Measurements from ENCODE around the gene LRRN2. TPM values are rescaled to one million over a fixed set of nuclear protein-coding genes. Genes with fewer than 3 reads are reported as not detected.

The LRRN2 gene
- total and polyA plus RNA-seq, 9 of the 15 experiments (the other 6 are each of a cell fraction or from before 2014, with no cell fraction given) = 0.05 TPM; not detected in 8

DNA sequence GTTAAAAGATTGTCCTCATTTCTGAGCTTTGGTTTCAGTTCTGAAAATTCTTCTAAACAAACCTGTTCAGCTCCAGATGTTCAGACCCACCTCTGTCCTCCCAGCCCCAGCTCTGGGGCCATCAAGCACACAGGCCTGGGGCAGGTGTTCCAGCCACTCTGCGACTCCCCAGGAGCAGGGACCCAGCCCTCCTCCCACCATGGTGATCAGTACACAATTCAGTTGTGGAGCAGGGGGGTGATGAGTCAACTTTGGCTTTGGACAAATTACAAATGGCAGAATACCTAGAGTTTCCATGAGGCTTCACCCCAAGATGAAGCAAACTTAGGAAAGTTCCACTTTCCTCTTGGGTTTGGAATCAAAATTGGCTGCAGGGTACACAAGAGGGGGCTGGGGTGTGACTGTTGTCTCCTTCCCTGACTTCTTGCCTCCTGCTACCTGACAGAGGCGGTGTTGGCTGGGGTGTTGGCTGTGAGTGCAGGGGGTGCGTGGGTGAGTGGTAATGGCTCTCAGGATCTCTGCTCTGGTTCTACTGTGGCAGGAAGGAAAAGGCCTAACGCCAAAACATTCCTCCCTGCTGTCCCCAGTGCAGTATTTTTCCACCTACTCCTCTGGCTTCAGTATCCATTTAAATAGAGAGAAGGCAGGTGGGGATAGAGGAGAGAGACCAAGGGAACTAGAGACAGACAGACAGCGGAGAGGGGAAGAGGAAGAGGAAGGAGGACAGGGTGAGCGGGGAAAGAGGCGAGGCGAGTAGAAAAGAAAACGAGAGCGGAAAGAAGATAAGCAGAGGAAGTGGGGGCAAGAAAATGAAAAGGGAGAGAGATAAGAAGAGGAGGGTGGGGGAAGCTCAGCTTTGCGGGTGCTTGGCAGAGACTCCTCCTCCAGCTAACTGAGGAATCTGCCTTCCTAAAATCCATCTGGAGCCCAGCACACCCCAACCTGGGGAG is 20.6 kb upstream of the LRRN2 start (continued):
- TF ChIP-seq CC2D1A (IDR thresholded peaks at IDR 0.05) = peak; percentile 81
- TF ChIP-seq ETV5 (CRISPR knock-in tag; IDR thresholded peaks at IDR 0.05; ENCODE audit: low read depth) = peak; percentile 90
- TF ChIP-seq LEF1 (IDR thresholded peaks at IDR 0.05) = peak; percentile 96
- peak; percentile 89 for TF ChIP-seq ZEB2 (IDR thresholded peaks at IDR 0.05)
- no peak for TF ChIP-seq SMAD1 (IDR thresholded peaks at IDR 0.05; ENCODE audit: low read depth, low read length, partially characterized antibody)
- TF ChIP-seq, protein P1, sequence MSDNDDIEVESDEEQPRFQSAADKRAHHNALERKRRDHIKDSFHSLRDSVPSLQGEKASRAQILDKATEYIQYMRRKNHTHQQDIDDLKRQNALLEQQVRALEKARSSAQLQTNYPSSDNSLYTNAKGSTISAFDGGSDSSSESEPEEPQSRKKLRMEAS (CRISPR knock-in tag; IDR thresholded peaks at IDR 0.05) = no peak
- peak; percentile 98 for TF ChIP-seq SMARCA4 (IDR thresholded peaks at IDR 0.05)
- peak; percentile 76 for TF ChIP-seq CTBP1 (IDR thresholded peaks at IDR 0.05; ENCODE audit: borderline replicate concordance)
- TF ChIP-seq MTA2 (IDR thresholded peaks at IDR 0.05; ENCODE audit: low read depth) = peak; percentile 83
- TF ChIP-seq HMGN3 (IDR thresholded peaks at IDR 0.05; ENCODE audit: borderline replicate concordance, extremely low read depth, insufficient read length, low read depth, low read length) = peak; percentile 62
- 0 out of 2 replicates have a peak, but pooled peaks have one; percentile 24 for TF ChIP-seq ATF7 (IDR thresholded peaks at IDR 0.05)
- TF ChIP-seq, protein P2, sequence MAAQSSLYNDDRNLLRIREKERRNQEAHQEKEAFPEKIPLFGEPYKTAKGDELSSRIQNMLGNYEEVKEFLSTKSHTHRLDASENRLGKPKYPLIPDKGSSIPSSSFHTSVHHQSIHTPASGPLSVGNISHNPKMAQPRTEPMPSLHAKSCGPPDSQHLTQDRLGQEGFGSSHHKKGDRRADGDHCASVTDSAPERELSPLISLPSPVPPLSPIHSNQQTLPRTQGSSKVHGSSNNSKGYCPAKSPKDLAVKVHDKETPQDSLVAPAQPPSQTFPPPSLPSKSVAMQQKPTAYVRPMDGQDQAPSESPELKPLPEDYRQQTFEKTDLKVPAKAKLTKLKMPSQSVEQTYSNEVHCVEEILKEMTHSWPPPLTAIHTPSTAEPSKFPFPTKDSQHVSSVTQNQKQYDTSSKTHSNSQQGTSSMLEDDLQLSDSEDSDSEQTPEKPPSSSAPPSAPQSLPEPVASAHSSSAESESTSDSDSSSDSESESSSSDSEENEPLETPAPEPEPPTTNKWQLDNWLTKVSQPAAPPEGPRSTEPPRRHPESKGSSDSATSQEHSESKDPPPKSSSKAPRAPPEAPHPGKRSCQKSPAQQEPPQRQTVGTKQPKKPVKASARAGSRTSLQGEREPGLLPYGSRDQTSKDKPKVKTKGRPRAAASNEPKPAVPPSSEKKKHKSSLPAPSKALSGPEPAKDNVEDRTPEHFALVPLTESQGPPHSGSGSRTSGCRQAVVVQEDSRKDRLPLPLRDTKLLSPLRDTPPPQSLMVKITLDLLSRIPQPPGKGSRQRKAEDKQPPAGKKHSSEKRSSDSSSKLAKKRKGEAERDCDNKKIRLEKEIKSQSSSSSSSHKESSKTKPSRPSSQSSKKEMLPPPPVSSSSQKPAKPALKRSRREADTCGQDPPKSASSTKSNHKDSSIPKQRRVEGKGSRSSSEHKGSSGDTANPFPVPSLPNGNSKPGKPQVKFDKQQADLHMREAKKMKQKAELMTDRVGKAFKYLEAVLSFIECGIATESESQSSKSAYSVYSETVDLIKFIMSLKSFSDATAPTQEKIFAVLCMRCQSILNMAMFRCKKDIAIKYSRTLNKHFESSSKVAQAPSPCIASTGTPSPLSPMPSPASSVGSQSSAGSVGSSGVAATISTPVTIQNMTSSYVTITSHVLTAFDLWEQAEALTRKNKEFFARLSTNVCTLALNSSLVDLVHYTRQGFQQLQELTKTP (IDR thresholded peaks at IDR 0.05; ENCODE audit: low read depth in 1 of 2, partially characterized antibody in 2 of 2) = peak in 1 of 2 experiments; percentile 92
- TF ChIP-seq HNRNPK (IDR thresholded peaks at IDR 0.05; ENCODE audit: low read depth, low read length, poor library complexity, severe bottlenecking) = no peak
- no peak; the same call in 1 of the 2 replicates for TF ChIP-seq DMBX1 (CRISPR knock-in tag; IDR thresholded peaks at IDR 0.05; ENCODE audit: borderline replicate concordance)
- TF ChIP-seq, protein P3, sequence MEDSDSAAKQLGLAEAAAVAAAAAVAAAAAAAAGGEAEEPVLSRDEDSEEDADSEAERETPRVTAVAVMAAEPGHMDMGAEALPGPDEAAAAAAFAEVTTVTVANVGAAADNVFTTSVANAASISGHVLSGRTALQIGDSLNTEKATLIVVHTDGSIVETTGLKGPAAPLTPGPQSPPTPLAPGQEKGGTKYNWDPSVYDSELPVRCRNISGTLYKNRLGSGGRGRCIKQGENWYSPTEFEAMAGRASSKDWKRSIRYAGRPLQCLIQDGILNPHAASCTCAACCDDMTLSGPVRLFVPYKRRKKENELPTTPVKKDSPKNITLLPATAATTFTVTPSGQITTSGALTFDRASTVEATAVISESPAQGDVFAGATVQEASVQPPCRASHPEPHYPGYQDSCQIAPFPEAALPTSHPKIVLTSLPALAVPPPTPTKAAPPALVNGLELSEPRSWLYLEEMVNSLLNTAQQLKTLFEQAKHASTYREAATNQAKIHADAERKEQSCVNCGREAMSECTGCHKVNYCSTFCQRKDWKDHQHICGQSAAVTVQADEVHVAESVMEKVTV (CRISPR knock-in tag; IDR thresholded peaks at IDR 0.05) = 0 out of 2 replicates have a peak, but pooled peaks have one; percentile 31
- no peak for TF ChIP-seq IFI16 (CRISPR knock-in tag; IDR thresholded peaks at IDR 0.05)
- TF ChIP-seq, protein P4, sequence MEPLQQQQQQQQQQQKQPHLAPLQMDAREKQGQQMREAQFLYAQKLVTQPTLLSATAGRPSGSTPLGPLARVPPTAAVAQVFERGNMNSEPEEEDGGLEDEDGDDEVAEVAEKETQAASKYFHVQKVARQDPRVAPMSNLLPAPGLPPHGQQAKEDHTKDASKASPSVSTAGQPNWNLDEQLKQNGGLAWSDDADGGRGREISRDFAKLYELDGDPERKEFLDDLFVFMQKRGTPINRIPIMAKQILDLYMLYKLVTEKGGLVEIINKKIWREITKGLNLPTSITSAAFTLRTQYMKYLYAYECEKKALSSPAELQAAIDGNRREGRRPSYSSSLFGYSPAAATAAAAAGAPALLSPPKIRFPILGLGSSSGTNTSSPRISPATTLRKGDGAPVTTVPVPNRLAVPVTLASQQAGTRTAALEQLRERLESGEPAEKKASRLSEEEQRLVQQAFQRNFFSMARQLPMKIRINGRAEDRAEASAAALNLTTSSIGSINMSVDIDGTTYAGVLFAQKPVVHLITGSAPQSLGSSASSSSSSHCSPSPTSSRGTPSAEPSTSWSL (CRISPR knock-in tag; IDR thresholded peaks at IDR 0.05; ENCODE audit: borderline replicate concordance) = peak; percentile 85; the same call in 1 of the 2 replicates
- peak; percentile 55; the same call in 1 of the 2 replicates for TF ChIP-seq PML (IDR thresholded peaks at IDR 0.05; ENCODE audit: low read length)
- 0 out of 2 replicates have a peak, but pooled peaks have one; percentile 22 for TF ChIP-seq ZNF324 (CRISPR knock-in tag; IDR thresholded peaks at IDR 0.05)
- TF ChIP-seq ZNF232 (CRISPR knock-in tag; IDR thresholded peaks at IDR 0.05) = no peak
- no peak for TF ChIP-seq HNRNPH1 (optimal IDR thresholded peaks at IDR 0.05; ENCODE audit: low read depth, low read length)

Measured in K562 (cell line).